Stimulated activated CD8-positive, alpha-beta memory T cell treated with anti-CD3 and anti-CD28 coated beads, Interleukin-12 subunit alpha, Interleukin-12 subunit beta, amount 100 ng/mL, for 24 hours (primary cell): ENCODE results near the gene GPR12.
"Not testable (repeated sequence)": the region's sequence is repeated elsewhere in the genome, so short reads cannot be mapped to it uniquely, and the experiment has no call there.

Source experiments
- DNase-seq: peaks from one replicate; pipeline ENCODE4 v3.0.0-alpha.2; 2020; ENCODE audit errors: extremely low read depth

GPR12 gene

DNA sequence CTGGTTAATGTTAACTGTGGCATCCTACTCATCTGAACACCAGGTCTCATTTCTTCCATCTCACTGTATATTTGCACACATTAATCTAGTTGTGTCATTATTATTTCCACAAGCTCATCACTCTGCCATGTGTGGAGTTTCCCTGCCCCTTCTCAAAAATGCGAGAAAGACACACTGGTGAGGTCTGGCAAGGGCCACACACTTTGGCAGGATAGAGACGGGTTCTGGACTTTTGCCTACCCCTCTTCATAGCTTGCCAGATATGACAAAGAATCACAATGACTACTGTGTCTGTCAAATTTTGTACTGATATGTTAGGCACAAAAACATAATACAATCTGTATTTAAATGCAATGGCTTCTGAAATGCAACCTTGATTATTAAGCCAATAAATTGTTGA is 12.9 kb downstream of the GPR12 start:
- DNase-seq = no peak

GRCh38 chr13:26743971-26744370 is 16.6 kb downstream of the GPR12 start:
- no peak for DNase-seq

DNA sequence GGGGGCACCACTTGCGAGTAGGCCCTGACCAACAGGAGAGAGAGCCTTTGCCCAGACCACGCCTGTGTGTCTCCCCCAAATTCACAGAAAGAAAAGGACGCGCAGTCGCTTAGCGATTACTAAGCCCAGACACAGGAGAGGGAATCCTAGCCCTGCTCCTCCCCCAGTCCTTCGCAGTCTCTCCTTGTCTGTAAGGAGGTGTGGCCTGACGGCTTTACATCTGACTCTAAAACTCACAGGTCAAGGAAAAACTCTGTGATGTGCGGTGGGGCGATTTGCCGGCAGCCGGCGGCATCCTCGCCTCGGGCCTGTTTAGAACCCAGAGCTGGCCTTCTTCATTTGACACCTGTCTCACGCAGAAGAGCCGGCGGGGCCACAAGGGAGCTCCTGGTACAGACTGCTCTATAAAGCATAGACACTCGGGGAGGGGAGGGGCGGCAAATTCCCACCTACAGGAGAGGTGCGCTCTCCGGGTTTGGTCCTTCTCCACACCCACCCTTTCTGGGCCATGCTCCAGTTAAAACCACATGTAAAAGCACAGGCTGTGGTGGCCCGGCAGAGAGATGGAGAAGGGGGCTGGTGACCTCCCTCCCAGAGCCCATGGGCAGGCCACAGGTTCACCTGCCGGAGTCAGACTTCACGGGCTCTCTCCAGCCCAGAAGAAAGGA is 17.8 kb downstream of the GPR12 start:
- no peak for DNase-seq

- DNase-seq = no peak
These were observed 24.9 kb downstream of the GPR12 start for GRCh38 chr13:26735677-26736076.

DNA sequence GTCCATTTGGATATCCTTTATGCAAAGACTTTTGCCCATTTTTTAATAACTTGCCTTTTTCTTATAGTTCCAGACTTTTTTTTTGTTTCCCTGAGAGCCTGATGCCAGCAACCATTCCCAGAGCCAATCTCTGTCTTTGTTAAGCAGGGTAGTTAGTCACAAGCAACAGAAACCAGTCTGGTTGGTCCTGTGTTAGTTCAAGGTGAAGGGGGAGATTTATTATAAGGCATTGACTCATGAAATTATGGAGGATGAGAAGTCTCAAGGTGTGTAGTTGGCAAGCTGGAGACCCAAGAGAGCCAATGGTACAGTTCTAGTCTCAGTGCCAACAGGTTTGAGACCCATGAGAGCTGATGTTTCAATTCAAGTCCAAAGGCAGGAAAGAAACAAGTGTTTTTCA is 33.0 kb downstream of the GPR12 start:
- no peak for DNase-seq

- DNase-seq = no peak
These were observed 33.5 kb downstream of the GPR12 start for GRCh38 chr13:26727122-26727521.

GRCh38 chr13:26726684-26727083 is 33.9 kb downstream of the GPR12 start:
- DNase-seq = no peak

- DNase-seq = not testable (repeated sequence)
These were observed 37.0 kb downstream of the GPR12 start for GRCh38 chr13:26723620-26724019.

GRCh38 chr13:26722321-26722720 is 38.3 kb downstream of the GPR12 start:
- no peak for DNase-seq

- DNase-seq = no peak
These were observed 39.1 kb downstream of the GPR12 start for GRCh38 chr13:26721251-26722121.

- no peak for DNase-seq
These were observed 41.1 kb downstream of the GPR12 start for GRCh38 chr13:26719356-26719945.

DNA sequence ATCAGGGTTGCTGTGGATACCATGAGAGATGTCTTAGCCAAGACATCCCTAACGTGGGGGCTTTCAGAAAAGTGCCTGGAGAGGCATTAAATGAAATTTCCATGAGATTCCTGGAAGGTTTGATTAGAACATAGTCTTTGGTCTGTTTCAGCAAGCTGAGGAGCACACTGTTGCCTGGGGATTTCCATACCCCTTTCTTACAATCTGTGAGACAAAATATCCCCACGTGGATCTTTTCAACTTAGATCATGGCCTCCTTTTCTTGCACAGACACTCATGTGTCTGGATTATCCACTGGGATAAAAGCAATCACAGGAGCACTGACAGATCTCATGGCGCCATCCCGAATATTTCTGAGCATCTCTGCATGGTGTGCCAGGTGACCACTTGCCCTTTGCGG is 41.7 kb downstream of the GPR12 start:
- no peak for DNase-seq

- DNase-seq = no peak
These were observed 42.4 kb downstream of the GPR12 start for GRCh38 chr13:26718146-26718545.

DNA sequence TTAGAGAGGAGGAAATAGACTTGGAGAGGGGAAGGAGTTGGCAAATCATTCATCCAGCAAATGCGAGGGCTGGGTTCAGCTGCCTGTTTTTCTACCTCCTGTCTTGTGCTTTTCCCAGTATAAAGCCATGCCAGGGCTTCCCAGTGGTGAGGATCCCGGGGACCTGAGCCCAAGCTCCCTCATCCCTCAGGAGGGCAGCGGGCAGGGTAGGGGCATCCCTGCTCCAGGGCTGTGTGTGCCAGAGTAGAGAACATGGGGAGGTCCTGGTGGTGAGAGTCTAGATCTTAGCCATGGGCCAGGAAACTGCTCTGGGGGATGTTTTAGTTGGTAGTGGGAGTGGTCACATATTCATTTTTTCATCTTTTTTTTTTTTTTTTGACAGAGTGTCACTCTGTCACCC is 43.6 kb downstream of the GPR12 start:
- no peak for DNase-seq

DNA sequence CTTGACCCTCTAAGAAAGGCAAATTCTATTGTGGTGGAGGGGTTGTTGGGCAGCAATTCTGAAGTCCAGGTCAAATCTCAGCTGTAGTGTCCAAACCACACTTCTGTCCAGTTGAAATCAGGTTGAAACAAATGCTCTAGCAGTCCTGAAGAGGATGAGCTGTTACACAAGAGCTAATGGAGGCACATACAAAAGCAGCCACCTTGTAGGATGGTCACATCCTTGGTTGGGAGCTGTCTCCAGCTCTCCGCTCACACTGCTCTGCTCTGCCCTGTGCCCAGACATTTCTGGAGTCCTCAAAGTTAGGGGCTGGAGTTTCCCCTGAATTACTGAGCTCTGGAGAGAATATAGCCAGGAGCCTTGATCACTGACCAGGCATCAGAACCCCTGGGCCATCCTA is 47.2 kb downstream of the GPR12 start:
- no peak for DNase-seq

DNA sequence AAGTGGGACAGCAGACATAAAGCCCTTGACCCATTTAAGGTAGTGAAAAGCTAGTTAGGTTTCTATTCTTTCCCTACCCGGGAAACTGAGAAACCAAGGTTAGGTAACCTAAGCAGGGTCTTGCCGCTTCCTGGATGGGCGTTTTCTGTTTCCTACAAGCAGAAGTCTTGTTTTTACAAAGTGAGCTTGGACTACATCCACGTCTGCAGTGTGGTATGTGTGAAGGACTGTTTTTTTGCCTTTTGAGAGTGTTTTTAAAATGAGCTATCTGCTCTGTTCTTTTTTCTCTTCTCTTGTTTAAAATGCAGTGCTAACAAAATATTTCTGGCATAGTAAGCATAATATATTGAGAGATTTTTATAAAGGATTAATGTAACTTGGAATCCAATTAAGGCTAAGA is 49.4 kb downstream of the GPR12 start:
- no peak for DNase-seq

GRCh38 chr13:26710166-26710565 is 50.4 kb downstream of the GPR12 start:
- DNase-seq = no peak

DNA sequence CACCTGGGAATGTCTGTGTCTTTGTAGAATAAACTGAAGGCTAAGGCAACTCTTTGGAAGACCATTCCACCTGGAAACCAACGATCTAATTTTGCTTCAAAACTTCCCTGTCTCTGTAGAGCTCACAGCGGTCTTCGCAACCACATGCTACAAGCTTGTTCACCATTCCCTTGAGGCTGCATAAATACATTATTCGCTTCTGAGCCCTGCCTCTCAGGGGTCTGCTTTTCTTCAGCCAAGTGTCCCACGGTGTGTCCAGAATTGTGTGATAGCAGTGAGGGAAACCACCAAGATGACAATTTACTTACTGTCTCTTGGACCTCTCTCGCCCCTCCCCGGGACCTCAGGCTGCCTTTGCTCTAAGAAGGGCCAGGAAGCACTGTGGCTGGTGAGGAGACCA is 51.1 kb downstream of the GPR12 start:
- no peak for DNase-seq

GRCh38 chr13:26708007-26708297 is 52.6 kb downstream of the GPR12 start:
- DNase-seq = no peak

DNA sequence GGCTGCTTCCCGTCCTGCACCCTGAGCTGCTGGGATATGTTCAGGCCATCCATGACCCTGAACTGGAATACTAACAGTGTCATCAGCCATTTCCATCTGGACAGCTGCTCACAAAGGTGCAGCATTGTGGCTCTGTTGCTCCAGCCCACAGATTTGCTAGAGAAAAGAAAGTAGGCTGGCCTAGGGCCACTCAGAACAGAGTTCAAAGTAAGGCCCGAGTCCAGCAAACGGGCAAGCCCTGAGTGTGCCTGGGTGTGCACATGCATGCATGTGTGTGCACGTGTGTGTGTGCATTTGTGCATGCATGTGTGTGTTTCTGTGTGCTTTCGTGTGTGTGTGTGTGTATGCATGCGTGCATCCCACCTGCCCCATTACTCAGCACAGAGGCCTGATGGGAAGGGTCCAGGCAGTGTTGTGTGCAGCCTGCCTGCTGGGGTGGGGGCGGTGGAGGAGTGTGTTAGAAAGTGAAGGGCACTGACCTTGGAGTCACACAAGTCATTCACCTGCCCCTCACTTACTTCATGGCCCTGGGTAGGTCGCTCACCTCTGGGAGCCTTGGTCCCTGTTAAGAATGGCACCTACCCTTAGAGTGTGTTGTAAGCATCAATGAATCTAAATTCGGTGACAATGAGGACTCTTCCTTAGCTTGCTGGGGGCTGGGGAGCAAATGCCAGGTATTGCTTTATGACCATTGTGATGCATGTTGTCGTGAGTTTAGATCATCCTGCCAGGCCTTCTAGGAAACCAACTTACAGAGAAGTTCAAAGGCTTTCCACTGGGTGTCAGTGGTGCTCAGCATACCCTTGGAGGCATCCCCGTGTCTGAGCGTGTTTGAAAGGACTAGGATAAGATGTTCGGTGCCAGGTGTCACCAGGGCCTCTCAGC is 53.2 kb downstream of the GPR12 start:
- DNase-seq = no peak

- no peak for DNase-seq
These were observed 54.2 kb downstream of the GPR12 start for GRCh38 chr13:26706381-26706780.

- DNase-seq = no peak
These were observed 55.0 kb downstream of the GPR12 start for GRCh38 chr13:26705536-26705935.
